HG02571 (cell line): ENCODE results near the gene VSX1.
A peak's percentile ranks its signal among the peaks of the same experiment; 100 is the strongest.

Experiments
- ATAC-seq: cut with Tn5 transposase; IDR thresholded peaks from one replicate; pipeline ENCODE4 v1.9.1; 2021; ENCODE audit warnings: mild to moderate bottlenecking, moderate library complexity; ENCODE audit not compliant: unreplicated experiment

VSX1 gene

DNA sequence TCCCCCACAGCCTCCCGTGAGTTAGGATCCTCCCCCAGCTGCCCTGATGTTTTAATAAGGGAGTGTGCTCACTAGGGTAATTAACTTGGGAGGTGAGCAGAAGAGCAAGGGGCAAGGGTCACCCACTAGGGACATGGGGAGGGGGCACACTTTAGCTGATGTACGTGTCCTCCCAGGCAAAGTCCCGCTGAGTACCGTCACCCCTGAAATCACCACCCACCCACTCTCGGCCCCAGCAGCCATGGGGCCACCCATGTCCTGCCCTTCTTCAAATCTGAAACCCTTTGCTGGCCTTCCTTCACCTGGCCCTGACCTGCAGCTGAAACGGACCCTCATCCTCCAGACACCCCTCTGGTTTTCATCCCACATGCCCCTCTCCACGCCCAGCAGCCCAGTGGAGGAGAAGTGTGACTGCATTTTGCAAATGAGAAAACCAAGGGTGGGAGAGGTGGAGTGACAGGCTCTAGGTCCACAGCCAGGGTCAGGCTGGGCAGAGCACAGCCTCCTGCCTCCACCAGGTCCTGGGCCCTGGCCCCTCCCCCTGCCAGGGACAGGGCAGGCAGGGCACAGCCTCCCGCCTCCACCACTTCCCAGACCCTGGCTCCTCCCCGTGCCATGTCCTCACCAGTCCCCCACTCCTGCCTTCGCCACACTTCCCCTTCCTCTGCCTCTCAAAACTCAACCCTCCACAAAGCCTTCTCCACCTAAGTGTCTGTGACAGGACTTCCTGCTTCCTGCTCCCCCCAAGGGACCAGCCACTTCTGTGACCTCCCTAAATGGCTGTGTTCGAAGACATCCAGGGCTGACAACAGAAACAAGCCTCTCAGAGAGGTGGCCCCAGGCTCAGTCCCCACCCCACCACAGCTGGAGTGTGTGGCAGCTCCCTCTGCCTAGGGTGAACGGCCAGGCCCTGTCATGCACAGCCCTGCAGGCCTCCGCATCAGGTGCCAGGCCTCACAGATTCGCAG lies 39.1 kb downstream of the VSX1 start:
- peak; percentile 50 for ATAC-seq

GRCh38 chr20:25041813-25042530 lies 40.0 kb downstream of the VSX1 start:
- ATAC-seq: no peak

GRCh38 chr20:25040438-25040831 lies 41.5 kb downstream of the VSX1 start:
- no peak for ATAC-seq

- no peak for ATAC-seq
These were observed 42.1 kb downstream of the VSX1 start for GRCh38 chr20:25039697-25040437.

GRCh38 chr20:25038591-25039015 lies 43.3 kb downstream of the VSX1 start:
- no peak for ATAC-seq

- no peak for ATAC-seq
These were observed 43.9 kb downstream of the VSX1 start for GRCh38 chr20:25038103-25038410.

GRCh38 chr20:25037288-25038102 lies 44.4 kb downstream of the VSX1 start:
- ATAC-seq: no peak

- no peak for ATAC-seq
These were observed 45.5 kb downstream of the VSX1 start for GRCh38 chr20:25036331-25036936.

- ATAC-seq: no peak
These were observed 46.0 kb downstream of the VSX1 start for GRCh38 chr20:25035921-25036320.

- ATAC-seq: no peak
These were observed 48.0 kb downstream of the VSX1 start for GRCh38 chr20:25033924-25034300.

GRCh38 chr20:25033265-25033923 lies 48.5 kb downstream of the VSX1 start:
- ATAC-seq: no peak

- ATAC-seq: no peak
These were observed 49.3 kb downstream of the VSX1 start for GRCh38 chr20:25032478-25033264.

- no peak for ATAC-seq
These were observed 49.9 kb downstream of the VSX1 start for GRCh38 chr20:25032065-25032477.

- ATAC-seq: no peak
These were observed 50.7 kb downstream of the VSX1 start for GRCh38 chr20:25031241-25031640.

- ATAC-seq: no peak
These were observed 51.2 kb downstream of the VSX1 start for GRCh38 chr20:25030649-25031207.

GRCh38 chr20:25030007-25030648 lies 51.8 kb downstream of the VSX1 start:
- no peak for ATAC-seq

DNA sequence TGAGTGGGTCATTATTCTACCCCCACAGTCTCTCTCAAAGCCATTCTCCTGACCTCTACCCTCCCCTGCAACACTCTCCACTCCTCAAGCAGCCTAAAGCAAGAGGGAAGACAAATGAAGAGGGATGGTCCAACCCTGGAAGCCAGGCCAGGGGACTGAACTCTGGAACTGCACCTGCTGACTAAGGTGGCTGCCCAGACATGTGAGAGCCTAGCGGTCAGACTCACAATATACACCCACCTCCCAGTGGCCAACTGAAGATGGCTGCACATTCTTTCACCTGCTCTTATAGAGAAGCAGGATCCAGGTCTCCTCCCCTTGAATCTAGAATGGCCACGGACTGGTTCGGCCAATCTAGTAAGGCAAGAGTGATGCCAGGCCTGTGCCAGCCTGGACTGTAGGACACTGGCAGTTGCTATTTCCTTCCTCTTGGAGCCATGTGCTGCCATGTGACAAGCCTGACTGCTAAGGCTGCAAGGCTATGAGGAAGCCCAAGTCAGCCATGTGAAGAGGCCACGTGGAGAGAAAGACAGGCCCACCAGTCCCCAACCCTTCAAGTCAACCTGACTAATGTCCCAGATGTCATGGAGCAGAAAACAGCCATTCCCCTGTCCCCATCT lies 55.8 kb downstream of the VSX1 start:
- no peak for ATAC-seq
